Measurements from ENCODE around the gene CLEC20A. TPM values are rescaled to one million over a fixed set of nuclear protein-coding genes. Genes with fewer than 3 reads are reported as not detected.

Gene CLEC20A
- total RNA-seq, 2 donors from 2014 or later: not detected

GRCh38 chr1:178465011-178465410, 31.8 kb downstream of the CLEC20A start:
- no peak for DNase-seq
- Mint-ChIP-seq H3K4me3 (no peak overlapping the region), H3K36me3 (ENCODE audit: insufficient read depth in 2 of 2) (no peaks in the 10 kb centered on the region), H3K9me3 (no peaks in the 10 kb centered on the region), H3K4me1 (ENCODE audit: low read depth) (no peaks in the 10 kb centered on the region), H3K27me3 (ENCODE audit: low read depth) (peaks cover 5% of the 10 kb centered on the region), H3K27ac (no peak overlapping the region)
- ATAC-seq (replicated peaks in 1 of 2): no peak

- Mint-ChIP-seq H3K27me3 (ENCODE audit: low read depth) (peaks cover 5% of the 10 kb centered on the region), H3K27ac (no peak overlapping the region), H3K36me3 (ENCODE audit: insufficient read depth in 2 of 2) (no peaks in the 10 kb centered on the region), H3K9me3 (no peaks in the 10 kb centered on the region), H3K4me1 (ENCODE audit: low read depth) (no peaks in the 10 kb centered on the region), H3K4me3 (no peak overlapping the region)
- DNase-seq (no peak), ATAC-seq (replicated peaks in 1 of 2) (no peak)
Observed at GRCh38 chr1:178464566-178464965, 32.2 kb downstream of the CLEC20A start.

GRCh38 chr1:178464141-178464540, 32.6 kb downstream of the CLEC20A start:
- no peak for DNase-seq
- H3K27ac Mint-ChIP-seq: no peak overlapping the region
- peaks cover 5% of the 10 kb centered on the region for H3K27me3 Mint-ChIP-seq (ENCODE audit: low read depth)
- no peak overlapping the region for H3K4me3 Mint-ChIP-seq
- no peaks in the 10 kb centered on the region for H3K9me3 Mint-ChIP-seq
- no peak for ATAC-seq (replicated peaks in 1 of 2)
- no peaks in the 10 kb centered on the region for H3K4me1 Mint-ChIP-seq (ENCODE audit: low read depth)
- no peaks in the 10 kb centered on the region for H3K36me3 Mint-ChIP-seq (ENCODE audit: insufficient read depth in 2 of 2)

GRCh38 chr1:178461701-178462100, 35.1 kb downstream of the CLEC20A start:
- Mint-ChIP-seq H3K4me3 (no peak overlapping the region), H3K36me3 (ENCODE audit: insufficient read depth in 2 of 2) (no peaks in the 10 kb centered on the region), H3K9me3 (no peaks in the 10 kb centered on the region), H3K27me3 (ENCODE audit: low read depth) (peaks cover 5% of the 10 kb centered on the region), H3K4me1 (ENCODE audit: low read depth) (no peaks in the 10 kb centered on the region), H3K27ac (no peak overlapping the region)
- ATAC-seq (replicated peaks in 1 of 2) (no peak), DNase-seq (no peak)

DNA sequence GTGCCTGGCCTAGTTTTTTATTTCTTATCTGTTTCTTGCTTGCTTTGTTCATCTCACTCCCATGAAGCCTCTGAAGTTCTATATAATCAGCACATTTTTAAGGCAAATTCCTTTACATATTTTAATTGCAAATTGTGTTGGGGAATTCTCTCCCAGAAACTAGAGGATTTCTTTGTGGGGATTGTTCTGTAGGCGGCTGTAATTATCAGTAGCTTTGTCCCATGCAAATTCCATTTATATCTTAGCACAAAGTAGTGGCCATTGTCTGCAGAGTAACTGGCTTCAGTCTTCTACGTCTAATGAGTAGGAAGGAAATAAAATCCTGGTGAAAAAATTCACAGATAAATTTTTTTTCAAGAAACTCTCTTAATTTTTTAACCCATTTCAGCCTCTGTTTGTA, 35.7 kb downstream of the CLEC20A start:
- Mint-ChIP-seq H3K4me3 (no peak overlapping the region), H3K27me3 (ENCODE audit: low read depth) (peaks cover 5% of the 10 kb centered on the region), H3K4me1 (ENCODE audit: low read depth) (no peaks in the 10 kb centered on the region), H3K36me3 (ENCODE audit: insufficient read depth in 2 of 2) (no peaks in the 10 kb centered on the region), H3K27ac (no peak overlapping the region), H3K9me3 (no peaks in the 10 kb centered on the region)
- no peak for ATAC-seq (replicated peaks in 1 of 2)
- no peak for DNase-seq

DNA sequence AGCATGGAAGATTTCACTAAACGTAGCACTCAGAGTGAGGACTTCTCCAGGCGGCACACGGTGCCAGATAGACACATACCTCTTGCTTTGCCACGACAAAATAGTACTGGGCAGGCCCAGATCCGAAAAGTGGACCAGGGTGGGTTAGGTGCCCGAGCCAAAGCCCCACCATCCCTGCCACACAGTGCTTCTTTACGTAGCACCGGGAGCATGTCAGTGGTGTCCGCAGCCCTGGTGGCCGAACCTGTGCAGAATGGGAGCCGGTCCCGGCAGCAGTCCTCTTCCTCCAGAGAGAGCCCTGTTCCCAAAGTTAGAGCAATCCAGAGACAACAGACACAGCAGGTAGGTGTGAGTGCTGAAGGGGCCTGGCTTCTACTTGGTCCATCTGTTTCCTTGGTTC, 38.6 kb downstream of the CLEC20A start:
- Mint-ChIP-seq H3K9me3 (no peaks in the 10 kb centered on the region), H3K4me3 (no peak overlapping the region), H3K27ac (no peak overlapping the region), H3K4me1 (ENCODE audit: low read depth) (no peaks in the 10 kb centered on the region), H3K27me3 (ENCODE audit: low read depth) (no peaks in the 10 kb centered on the region), H3K36me3 (ENCODE audit: insufficient read depth in 2 of 2) (no peaks in the 10 kb centered on the region)
- ATAC-seq (replicated peaks in 1 of 2): no peak
- no peak for DNase-seq

- Mint-ChIP-seq H3K4me3 (no peak overlapping the region), H3K27me3 (ENCODE audit: low read depth) (no peaks in the 10 kb centered on the region), H3K27ac (no peak overlapping the region)
Observed at GRCh38 chr1:178457651-178458050, 39.1 kb downstream of the CLEC20A start.

GRCh38 chr1:178456472-178456871, 40.3 kb downstream of the CLEC20A start:
- Mint-ChIP-seq H3K4me1 (ENCODE audit: low read depth) (no peaks in the 10 kb centered on the region), H3K27ac (no peak overlapping the region), H3K9me3 (no peaks in the 10 kb centered on the region), H3K36me3 (ENCODE audit: insufficient read depth in 2 of 2) (no peaks in the 10 kb centered on the region), H3K4me3 (no peak overlapping the region), H3K27me3 (ENCODE audit: low read depth) (no peaks in the 10 kb centered on the region)
- DNase-seq (no peak), ATAC-seq (replicated peaks in 1 of 2) (no peak)

More at GRCh38 chr1:178457651-178458050, 39.1 kb downstream of the CLEC20A start:
- H3K36me3 Mint-ChIP-seq (ENCODE audit: insufficient read depth in 2 of 2): no peaks in the 10 kb centered on the region
- no peaks in the 10 kb centered on the region for H3K4me1 Mint-ChIP-seq (ENCODE audit: low read depth)
- DNase-seq (no peak), ATAC-seq (replicated peaks in 1 of 2) (no peak)
- no peaks in the 10 kb centered on the region for H3K9me3 Mint-ChIP-seq

DNA sequence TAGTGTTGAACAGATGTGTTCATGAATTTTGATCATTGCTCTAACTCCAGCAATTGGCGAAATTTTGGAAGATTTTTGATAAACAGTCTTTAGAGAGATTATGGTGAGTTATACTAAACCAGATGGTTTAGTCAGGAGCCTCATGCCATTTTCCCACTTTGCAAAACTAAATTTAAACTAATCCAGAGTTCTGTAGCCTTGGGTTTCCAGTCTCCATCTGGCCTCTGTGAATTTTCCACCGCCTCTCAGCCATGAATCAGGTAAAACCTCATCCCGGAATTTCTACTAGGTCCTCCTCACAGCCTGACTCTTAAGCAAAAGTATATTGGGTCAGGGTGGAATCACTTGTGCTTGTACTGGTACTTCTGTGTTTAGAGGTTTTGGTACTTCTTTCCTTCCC, 44.8 kb downstream of the CLEC20A start:
- H3K27me3 Mint-ChIP-seq (ENCODE audit: low read depth): no peaks in the 10 kb centered on the region
- H3K27ac Mint-ChIP-seq: no peak overlapping the region
- H3K36me3 Mint-ChIP-seq (ENCODE audit: insufficient read depth in 2 of 2): no peaks in the 10 kb centered on the region
- DNase-seq: no peak
- no peak for ATAC-seq (replicated peaks in 1 of 2)
- H3K9me3 Mint-ChIP-seq: no peaks in the 10 kb centered on the region
- no peaks in the 10 kb centered on the region for H3K4me1 Mint-ChIP-seq (ENCODE audit: low read depth)
- H3K4me3 Mint-ChIP-seq: no peak overlapping the region

- DNase-seq (no peak), ATAC-seq (replicated peaks in 1 of 2) (no peak)
- no peaks in the 10 kb centered on the region for H3K36me3 Mint-ChIP-seq (ENCODE audit: insufficient read depth in 2 of 2)
- no peaks in the 10 kb centered on the region for H3K27me3 Mint-ChIP-seq (ENCODE audit: low read depth)
- H3K4me3 Mint-ChIP-seq: no peak overlapping the region
- H3K9me3 Mint-ChIP-seq: no peaks in the 10 kb centered on the region
- no peak overlapping the region for H3K27ac Mint-ChIP-seq
- no peaks in the 10 kb centered on the region for H3K4me1 Mint-ChIP-seq (ENCODE audit: low read depth)
Observed at GRCh38 chr1:178451529-178451928, 45.2 kb downstream of the CLEC20A start.

GRCh38 chr1:178450871-178451270, 45.9 kb downstream of the CLEC20A start:
- Mint-ChIP-seq H3K9me3 (no peaks in the 10 kb centered on the region), H3K36me3 (ENCODE audit: insufficient read depth in 2 of 2) (no peaks in the 10 kb centered on the region), H3K27me3 (ENCODE audit: low read depth) (no peaks in the 10 kb centered on the region), H3K27ac (no peak overlapping the region), H3K4me3 (no peak overlapping the region), H3K4me1 (ENCODE audit: low read depth) (no peaks in the 10 kb centered on the region)
- no peak for ATAC-seq (replicated peaks in 1 of 2)
- no peak for DNase-seq

DNA sequence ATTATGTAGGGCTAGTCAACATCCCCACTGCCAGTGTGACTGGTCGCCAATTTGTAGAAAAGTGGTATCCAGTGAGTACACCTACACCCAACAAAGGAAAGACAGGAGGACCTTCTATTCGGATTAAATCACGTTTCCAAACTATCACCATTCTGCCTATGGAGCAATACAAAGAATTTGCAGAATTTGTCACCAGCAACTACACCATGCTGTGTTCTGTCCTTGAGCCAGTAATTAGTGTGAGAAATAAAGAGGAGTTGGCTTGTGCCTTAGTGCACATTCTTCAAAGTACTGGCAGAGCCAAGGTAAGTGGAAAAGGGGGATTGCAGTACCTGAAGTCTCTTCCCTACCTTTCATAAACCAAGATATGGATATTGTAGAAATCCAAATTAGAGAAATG, 53.8 kb downstream of the CLEC20A start:
- no peak overlapping the region for H3K27ac Mint-ChIP-seq
- H3K4me3 Mint-ChIP-seq: no peak overlapping the region
- no peaks in the 10 kb centered on the region for H3K4me1 Mint-ChIP-seq (ENCODE audit: low read depth)
- no peaks in the 10 kb centered on the region for H3K36me3 Mint-ChIP-seq (ENCODE audit: insufficient read depth in 2 of 2)
- ATAC-seq (replicated peaks in 1 of 2) (no peak), DNase-seq (no peak)
- peaks cover 2% of the 10 kb centered on the region in 2 donors for H3K9me3 Mint-ChIP-seq
- peaks cover 6% of the 10 kb centered on the region for H3K27me3 Mint-ChIP-seq (ENCODE audit: low read depth)

- ATAC-seq (replicated peaks in 1 of 2): no peak
- Mint-ChIP-seq H3K4me3 (no peak overlapping the region), H3K27ac (no peak overlapping the region)
Observed at GRCh38 chr1:178438432-178438831, 58.3 kb downstream of the CLEC20A start.

DNA sequence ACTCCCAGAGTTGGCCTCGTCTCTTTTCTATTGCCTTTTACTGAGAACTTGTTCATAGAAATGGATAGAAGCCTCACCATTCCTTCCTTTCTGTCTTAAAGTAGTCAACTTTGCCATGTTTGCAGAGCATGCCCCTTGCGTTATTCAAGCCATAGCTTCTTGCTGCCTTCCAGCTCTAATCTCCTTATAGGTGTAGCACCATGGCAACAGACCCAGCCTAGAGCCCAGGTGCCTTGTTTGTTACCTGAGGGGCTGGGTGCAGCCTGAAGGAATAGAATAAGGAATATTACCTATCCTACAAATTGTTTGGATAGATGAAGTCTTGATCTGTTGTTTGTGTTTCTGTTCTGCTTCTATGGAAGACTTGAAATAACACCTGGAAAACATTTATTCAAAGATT, 59.9 kb downstream of the CLEC20A start:
- H3K9me3 Mint-ChIP-seq: peaks cover 2% of the 10 kb centered on the region in 2 donors
- DNase-seq (no peak), ATAC-seq (replicated peaks in 1 of 2) (no peak)
- H3K36me3 Mint-ChIP-seq (ENCODE audit: insufficient read depth in 2 of 2): no peaks in the 10 kb centered on the region
- no peak overlapping the region for H3K4me3 Mint-ChIP-seq
- H3K27ac Mint-ChIP-seq: no peak overlapping the region
- H3K4me1 Mint-ChIP-seq (ENCODE audit: low read depth): no peaks in the 10 kb centered on the region
- H3K27me3 Mint-ChIP-seq (ENCODE audit: low read depth): peaks cover 6% of the 10 kb centered on the region

More at GRCh38 chr1:178438432-178438831, 58.3 kb downstream of the CLEC20A start:
- Mint-ChIP-seq H3K27me3 (ENCODE audit: low read depth) (peaks cover 11% of the 10 kb centered on the region), H3K36me3 (ENCODE audit: insufficient read depth in 2 of 2) (no peaks in the 10 kb centered on the region), H3K9me3 (peaks cover 2% of the 10 kb centered on the region in 2 donors), H3K4me1 (ENCODE audit: low read depth) (no peaks in the 10 kb centered on the region)
- DNase-seq: no peak
